B cell (primary cell): ENCODE data around the gene HIPK1.

Experiments
- CTCF ChIP-seq: fragments of 200-600 bp; IDR thresholded peaks from one replicate; pipeline ENCODE4 v1.8.0; 2022; ENCODE audit warnings: antibody characterized with exemption, mild to moderate bottlenecking
- EZH2 ChIP-seq: IDR thresholded peaks from 2 replicates; pipeline ENCODE4 v1.6.1; 2012; ENCODE audit warnings: borderline replicate concordance, low read depth, mild to moderate bottlenecking, moderate library complexity, low read length; ENCODE audit not compliant: insufficient read depth, poor library complexity, severe bottlenecking

- TF ChIP-seq CTCF (no peak), EZH2 (no peak)
These were observed 70.7 kb downstream of the HIPK1 start for GRCh38 chr1:113999799-114000198.
